Measurements from ENCODE around the gene SAV1.

- TF ChIP-seq, protein P1, sequence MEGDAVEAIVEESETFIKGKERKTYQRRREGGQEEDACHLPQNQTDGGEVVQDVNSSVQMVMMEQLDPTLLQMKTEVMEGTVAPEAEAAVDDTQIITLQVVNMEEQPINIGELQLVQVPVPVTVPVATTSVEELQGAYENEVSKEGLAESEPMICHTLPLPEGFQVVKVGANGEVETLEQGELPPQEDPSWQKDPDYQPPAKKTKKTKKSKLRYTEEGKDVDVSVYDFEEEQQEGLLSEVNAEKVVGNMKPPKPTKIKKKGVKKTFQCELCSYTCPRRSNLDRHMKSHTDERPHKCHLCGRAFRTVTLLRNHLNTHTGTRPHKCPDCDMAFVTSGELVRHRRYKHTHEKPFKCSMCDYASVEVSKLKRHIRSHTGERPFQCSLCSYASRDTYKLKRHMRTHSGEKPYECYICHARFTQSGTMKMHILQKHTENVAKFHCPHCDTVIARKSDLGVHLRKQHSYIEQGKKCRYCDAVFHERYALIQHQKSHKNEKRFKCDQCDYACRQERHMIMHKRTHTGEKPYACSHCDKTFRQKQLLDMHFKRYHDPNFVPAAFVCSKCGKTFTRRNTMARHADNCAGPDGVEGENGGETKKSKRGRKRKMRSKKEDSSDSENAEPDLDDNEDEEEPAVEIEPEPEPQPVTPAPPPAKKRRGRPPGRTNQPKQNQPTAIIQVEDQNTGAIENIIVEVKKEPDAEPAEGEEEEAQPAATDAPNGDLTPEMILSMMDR (conservative IDR thresholded peaks at IDR 0.05; ENCODE audit: low read depth, low read length) = no peak
- TF ChIP-seq EZH2 (IDR thresholded peaks at IDR 0.05; ENCODE audit: low read length, unreplicated experiment) = no peak
Measured at GRCh38 chr14:50633954-50634353, 34.2 kb downstream of the SAV1 start.

Data from PC-3 (cell line).